Measurements from ENCODE around the gene SLC25A24. TPM values are rescaled to one million over a fixed set of nuclear protein-coding genes. Genes with fewer than 3 reads are reported as not detected.

The SLC25A24 gene
- total and polyA plus RNA-seq, 9 donors: 13.9 to 32.7 (median 27.6) TPM

DNA sequence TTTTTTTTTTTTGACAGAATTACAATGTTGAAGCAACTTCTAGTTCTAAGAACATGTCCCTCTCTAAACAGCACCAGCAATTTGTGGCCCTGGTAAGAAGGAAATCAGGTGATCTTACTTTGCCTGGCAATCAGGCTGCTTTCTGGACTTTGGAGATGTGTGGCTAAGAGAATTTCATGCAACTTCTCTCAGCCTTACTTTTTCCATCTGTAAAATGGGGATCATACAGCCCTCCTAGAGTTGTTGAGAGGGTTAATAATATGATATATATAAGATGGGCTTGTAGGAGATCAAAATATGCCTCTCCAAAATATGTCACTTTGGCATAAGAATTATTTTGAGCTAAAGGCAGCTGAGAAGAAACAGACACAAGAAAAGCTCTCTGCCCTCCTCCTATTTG, 92.0 kb downstream of the SLC25A24 start:
- intact Hi-C loops (cut with DNase I): no loop called here
- TF ChIP-seq, protein P1, sequence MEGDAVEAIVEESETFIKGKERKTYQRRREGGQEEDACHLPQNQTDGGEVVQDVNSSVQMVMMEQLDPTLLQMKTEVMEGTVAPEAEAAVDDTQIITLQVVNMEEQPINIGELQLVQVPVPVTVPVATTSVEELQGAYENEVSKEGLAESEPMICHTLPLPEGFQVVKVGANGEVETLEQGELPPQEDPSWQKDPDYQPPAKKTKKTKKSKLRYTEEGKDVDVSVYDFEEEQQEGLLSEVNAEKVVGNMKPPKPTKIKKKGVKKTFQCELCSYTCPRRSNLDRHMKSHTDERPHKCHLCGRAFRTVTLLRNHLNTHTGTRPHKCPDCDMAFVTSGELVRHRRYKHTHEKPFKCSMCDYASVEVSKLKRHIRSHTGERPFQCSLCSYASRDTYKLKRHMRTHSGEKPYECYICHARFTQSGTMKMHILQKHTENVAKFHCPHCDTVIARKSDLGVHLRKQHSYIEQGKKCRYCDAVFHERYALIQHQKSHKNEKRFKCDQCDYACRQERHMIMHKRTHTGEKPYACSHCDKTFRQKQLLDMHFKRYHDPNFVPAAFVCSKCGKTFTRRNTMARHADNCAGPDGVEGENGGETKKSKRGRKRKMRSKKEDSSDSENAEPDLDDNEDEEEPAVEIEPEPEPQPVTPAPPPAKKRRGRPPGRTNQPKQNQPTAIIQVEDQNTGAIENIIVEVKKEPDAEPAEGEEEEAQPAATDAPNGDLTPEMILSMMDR (IDR thresholded peaks at IDR 0.05): no peak

DNA sequence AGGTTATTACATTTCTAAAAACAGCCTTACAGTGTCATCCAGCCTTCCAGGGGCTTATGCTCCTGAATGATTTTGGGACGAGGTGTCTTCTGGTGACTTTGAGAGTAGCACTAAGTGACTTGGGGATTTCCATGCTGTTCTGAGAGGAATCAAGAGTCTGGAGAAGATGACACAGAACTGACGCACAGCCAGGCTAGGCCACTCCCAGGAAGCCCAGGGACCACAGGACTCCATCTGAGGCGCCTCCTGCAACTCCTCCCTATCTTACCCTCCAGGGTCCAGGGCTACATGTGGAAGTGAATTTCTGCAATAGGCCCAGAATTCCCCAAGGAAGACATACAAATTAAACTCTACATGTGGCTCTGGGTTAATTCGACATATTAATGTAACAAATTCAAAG, 92.5 kb downstream of the SLC25A24 start:
- no peak for DNase-seq
- Histone ChIP-seq H3K27me3 (no peaks in the 10 kb centered on the region), H3K4me3 (no peak overlapping the region), H3K9me3 (no peaks in the 10 kb centered on the region), H3K27ac (no peak overlapping the region), H3K36me3 (no peaks in the 10 kb centered on the region), H3K4me1 (ENCODE audit: insufficient read depth) (no peaks in the 10 kb centered on the region)
- intact Hi-C loops (cut with DNase I): no loop called here
- 58 to 79% (median 60%) methylated on average over 4 of the region's 4 CpGs for WGBS, 3 donors
- TF ChIP-seq POLR2A (IDR thresholded peaks at IDR 0.05) (no peak), EP300 (IDR thresholded peaks at IDR 0.05) (no peak)
- TF ChIP-seq, protein P1 (IDR thresholded peaks at IDR 0.05): no peak

More for the DNA sequence above, 92.0 kb downstream of the SLC25A24 start:
- no peaks in the 10 kb centered on the region for H3K27me3 ChIP-seq
- H3K9me3 ChIP-seq: no peaks in the 10 kb centered on the region
- no peaks in the 10 kb centered on the region for H3K4me1 ChIP-seq (ENCODE audit: insufficient read depth)
- H3K36me3 ChIP-seq: no peaks in the 10 kb centered on the region
- no peak overlapping the region for H3K4me3 ChIP-seq
- DNase-seq: no peak
- H3K27ac ChIP-seq: no peak overlapping the region

DNA sequence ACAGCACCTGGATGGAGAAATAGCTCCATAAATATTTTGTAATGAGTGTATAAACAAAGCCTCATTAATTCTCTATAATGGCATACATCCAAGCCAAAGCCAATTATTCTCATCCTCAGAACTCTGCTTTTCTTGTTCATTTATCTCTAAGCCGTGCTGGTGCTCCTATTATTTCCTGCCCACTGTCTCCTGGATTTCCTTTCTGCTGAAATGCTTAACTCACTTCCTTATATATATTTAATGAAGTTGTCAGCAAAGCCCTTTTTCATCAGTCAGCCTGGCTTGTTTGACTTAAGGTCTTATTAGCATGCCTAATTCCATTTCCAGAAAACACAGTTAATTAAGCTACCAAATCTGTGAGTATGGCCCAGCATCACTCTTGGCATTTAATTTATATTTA, 93.4 kb downstream of the SLC25A24 start:
- H3K36me3 ChIP-seq: no peaks in the 10 kb centered on the region
- no peak overlapping the region for H3K4me3 ChIP-seq
- intact Hi-C loops (cut with DNase I): no loop called here
- H3K9me3 ChIP-seq: no peaks in the 10 kb centered on the region
- DNase-seq: no peak
- 0 to 15% (median 4%) methylated on average over 1 of the region's 1 CpG for WGBS, 3 donors
- H3K27ac ChIP-seq: no peak overlapping the region
- TF ChIP-seq POLR2A (IDR thresholded peaks at IDR 0.05) (no peak), EP300 (IDR thresholded peaks at IDR 0.05) (no peak)
- TF ChIP-seq, protein P1 (IDR thresholded peaks at IDR 0.05): no peak
- no peaks in the 10 kb centered on the region for H3K4me1 ChIP-seq (ENCODE audit: insufficient read depth)
- no peaks in the 10 kb centered on the region for H3K27me3 ChIP-seq

DNA sequence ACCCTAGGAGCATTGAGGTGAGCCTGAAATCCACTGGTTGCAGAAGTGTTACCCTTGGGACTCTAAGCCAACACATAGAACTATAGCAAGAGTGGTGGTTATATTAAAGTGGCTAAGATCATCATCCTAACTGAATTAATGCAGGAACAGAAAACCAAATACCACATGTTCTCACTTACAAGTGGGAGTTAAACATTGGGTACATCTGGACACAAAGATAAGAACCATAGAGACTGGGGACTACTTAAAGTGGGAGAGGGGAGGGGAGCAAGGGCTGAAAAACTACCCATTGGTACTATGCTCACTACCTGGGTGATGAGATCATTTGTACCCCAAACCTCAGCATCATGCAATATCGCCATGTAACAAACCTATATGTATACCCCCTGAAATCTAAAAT, 100.0 kb downstream of the SLC25A24 start:
- no peak for DNase-seq

More for the DNA sequence above, 100.0 kb downstream of the SLC25A24 start:
- no peaks in the 10 kb centered on the region for H3K9me3 ChIP-seq
- H3K4me1 ChIP-seq (ENCODE audit: insufficient read depth): no peaks in the 10 kb centered on the region
- no peak overlapping the region for H3K27ac ChIP-seq
- no peak for TF ChIP-seq EP300 (IDR thresholded peaks at IDR 0.05)
- TF ChIP-seq POLR2A (IDR thresholded peaks at IDR 0.05): no peak
- TF ChIP-seq, protein P1 (IDR thresholded peaks at IDR 0.05): no peak
- intact Hi-C loops (cut with DNase I): no loop called here
- no peaks in the 10 kb centered on the region for H3K36me3 ChIP-seq
- no peak overlapping the region for H3K4me3 ChIP-seq
- no peaks in the 10 kb centered on the region for H3K27me3 ChIP-seq
- 87 to 100% (median 93%) methylated on average over 1 of the region's 1 CpG for WGBS, 3 donors

Data from ovary (tissue), 9 donors.